HepG2 (cell line): Measurements from ENCODE around the gene ANO4.

Experiments
- CTCF ChIP-seq: sonication (generic); formaldehyde crosslinking; IDR thresholded peaks from 2 replicates; pipeline ENCODE4 v1.5.0; 2020; ENCODE audit warnings: mild to moderate bottlenecking, missing genetic modification reagents, moderate library complexity
- ESRRA ChIP-seq: sonication (generic); formaldehyde crosslinking; IDR thresholded peaks from 2 replicates; pipeline ENCODE4 v1.5.1; 2020; ENCODE audit warnings: mild to moderate bottlenecking, low read depth, missing genetic modification reagents
- HNF4G ChIP-seq, 2 experiments: sonication (generic) in 1 of 2; formaldehyde crosslinking in 1 of 2; IDR thresholded peaks; 2 replicates each; pipeline versions ENCODE4 v1.4.0 to v1.6.1; 2011 to 2020; ENCODE audit warnings: borderline replicate concordance in 2 of 2, low read depth in 2 of 2, mild to moderate bottlenecking in 2 of 2, low read length in 1 of 2, missing genetic modification reagents in 1 of 2, moderate library complexity in 1 of 2
- NFIC ChIP-seq: IDR thresholded peaks from 2 replicates; pipeline ENCODE4 v1.6.1; 2012; ENCODE audit warnings: mild to moderate bottlenecking, low read length, inconsistent platforms
- RXRA ChIP-seq: sonication (generic); formaldehyde crosslinking; IDR thresholded peaks from 2 replicates; pipeline ENCODE4 v1.5.1; 2020; ENCODE audit warnings: missing genetic modification reagents
- SNAI1 ChIP-seq: sonication (generic); formaldehyde crosslinking; IDR thresholded peaks from 2 replicates; pipeline ENCODE4 v1.5.0; 2020; ENCODE audit warnings: mild to moderate bottlenecking, missing genetic modification reagents, borderline replicate concordance
- TAF1 ChIP-seq: sonication (generic); formaldehyde crosslinking; IDR thresholded peaks from 2 replicates; pipeline ENCODE4 v1.4.0; 2020; ENCODE audit warnings: missing genetic modification reagents
- ZNF263 ChIP-seq: sonication (generic); formaldehyde crosslinking; IDR thresholded peaks from 2 replicates; pipeline ENCODE4 v1.4.0; 2020; ENCODE audit warnings: missing genetic modification reagents
- ZNF552 ChIP-seq: sonication (generic); formaldehyde crosslinking; IDR thresholded peaks from 2 replicates; pipeline ENCODE4 v1.9.0; 2022; ENCODE audit warnings: missing genetic modification reagents, mild to moderate bottlenecking, borderline replicate concordance
- TF ChIP-seq, protein P1 (sequence below), 2 experiments: sonication (generic) in 1 of 2; formaldehyde crosslinking in 1 of 2; IDR thresholded peaks; 2 replicates each; pipeline versions ENCODE4 v1.4.0 to v1.6.1; 2018 to 2020; ENCODE audit warnings: missing genetic modification reagents in 2 of 2, borderline replicate concordance in 1 of 2, low read depth in 1 of 2, mild to moderate bottlenecking in 1 of 2, missing biosample characterization in 1 of 2
- TF ChIP-seq, protein P2 (sequence below): sonication (generic); formaldehyde crosslinking; IDR thresholded peaks from 2 replicates; pipeline ENCODE4 v1.9.0; 2021; ENCODE audit warnings: missing genetic modification reagents, mild to moderate bottlenecking, borderline replicate concordance
- TF ChIP-seq, protein P3 (sequence below): sonication (generic); formaldehyde crosslinking; conservative IDR thresholded peaks from 2 replicates; pipeline ENCODE4 v1.5.0; 2020; ENCODE audit warnings: missing genetic modification reagents
- TF ChIP-seq, protein P4 (sequence below): sonication (generic); formaldehyde crosslinking; IDR thresholded peaks from 2 replicates; pipeline ENCODE4 v1.4.0; 2020; ENCODE audit warnings: missing genetic modification reagents

GRCh38 chr12:100974747-100975146, 180.2 kb downstream of the ANO4 start:
- no peak for TF ChIP-seq CTCF (CRISPR knock-in tag)
- TF ChIP-seq SNAI1 (CRISPR knock-in tag) = no peak
- TF ChIP-seq, protein P1, sequence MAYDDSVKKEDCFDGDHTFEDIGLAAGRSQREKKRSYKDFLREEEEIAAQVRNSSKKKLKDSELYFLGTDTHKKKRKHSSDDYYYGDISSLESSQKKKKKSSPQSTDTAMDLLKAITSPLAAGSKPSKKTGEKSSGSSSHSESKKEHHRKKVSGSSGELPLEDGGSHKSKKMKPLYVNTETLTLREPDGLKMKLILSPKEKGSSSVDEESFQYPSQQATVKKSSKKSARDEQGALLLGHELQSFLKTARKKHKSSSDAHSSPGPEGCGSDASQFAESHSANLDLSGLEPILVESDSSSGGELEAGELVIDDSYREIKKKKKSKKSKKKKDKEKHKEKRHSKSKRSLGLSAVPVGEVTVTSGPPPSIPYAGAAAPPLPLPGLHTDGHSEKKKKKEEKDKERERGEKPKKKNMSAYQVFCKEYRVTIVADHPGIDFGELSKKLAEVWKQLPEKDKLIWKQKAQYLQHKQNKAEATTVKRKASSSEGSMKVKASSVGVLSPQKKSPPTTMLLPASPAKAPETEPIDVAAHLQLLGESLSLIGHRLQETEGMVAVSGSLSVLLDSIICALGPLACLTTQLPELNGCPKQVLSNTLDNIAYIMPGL (CRISPR knock-in tag; IDR thresholded peaks at IDR 0.05; ENCODE audit: borderline replicate concordance in 1 of 2, low read depth in 1 of 2) = no peak
- no peak for TF ChIP-seq NFIC
- no peak for TF ChIP-seq ZNF552 (CRISPR knock-in tag)
- TF ChIP-seq ESRRA (CRISPR knock-in tag) = no peak
- TF ChIP-seq, protein P2, sequence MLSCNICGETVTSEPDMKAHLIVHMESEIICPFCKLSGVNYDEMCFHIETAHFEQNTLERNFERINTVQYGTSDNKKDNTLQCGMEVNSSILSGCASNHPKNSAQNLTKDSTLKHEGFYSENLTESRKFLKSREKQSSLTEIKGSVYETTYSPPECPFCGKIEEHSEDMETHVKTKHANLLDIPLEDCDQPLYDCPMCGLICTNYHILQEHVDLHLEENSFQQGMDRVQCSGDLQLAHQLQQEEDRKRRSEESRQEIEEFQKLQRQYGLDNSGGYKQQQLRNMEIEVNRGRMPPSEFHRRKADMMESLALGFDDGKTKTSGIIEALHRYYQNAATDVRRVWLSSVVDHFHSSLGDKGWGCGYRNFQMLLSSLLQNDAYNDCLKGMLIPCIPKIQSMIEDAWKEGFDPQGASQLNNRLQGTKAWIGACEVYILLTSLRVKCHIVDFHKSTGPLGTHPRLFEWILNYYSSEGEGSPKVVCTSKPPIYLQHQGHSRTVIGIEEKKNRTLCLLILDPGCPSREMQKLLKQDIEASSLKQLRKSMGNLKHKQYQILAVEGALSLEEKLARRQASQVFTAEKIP (CRISPR knock-in tag) = no peak
- TF ChIP-seq HNF4G (IDR thresholded peaks at IDR 0.05; ENCODE audit: borderline replicate concordance, low read depth, low read length) = no peak
- no peak for TF ChIP-seq HNF4G (CRISPR knock-in tag; IDR thresholded peaks at IDR 0.05; ENCODE audit: borderline replicate concordance, low read depth)
- no peak for TF ChIP-seq RXRA (CRISPR knock-in tag)
- TF ChIP-seq, protein P3, sequence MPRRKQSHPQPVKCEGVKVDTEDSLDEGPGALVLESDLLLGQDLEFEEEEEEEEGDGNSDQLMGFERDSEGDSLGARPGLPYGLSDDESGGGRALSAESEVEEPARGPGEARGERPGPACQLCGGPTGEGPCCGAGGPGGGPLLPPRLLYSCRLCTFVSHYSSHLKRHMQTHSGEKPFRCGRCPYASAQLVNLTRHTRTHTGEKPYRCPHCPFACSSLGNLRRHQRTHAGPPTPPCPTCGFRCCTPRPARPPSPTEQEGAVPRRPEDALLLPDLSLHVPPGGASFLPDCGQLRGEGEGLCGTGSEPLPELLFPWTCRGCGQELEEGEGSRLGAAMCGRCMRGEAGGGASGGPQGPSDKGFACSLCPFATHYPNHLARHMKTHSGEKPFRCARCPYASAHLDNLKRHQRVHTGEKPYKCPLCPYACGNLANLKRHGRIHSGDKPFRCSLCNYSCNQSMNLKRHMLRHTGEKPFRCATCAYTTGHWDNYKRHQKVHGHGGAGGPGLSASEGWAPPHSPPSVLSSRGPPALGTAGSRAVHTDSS (CRISPR knock-in tag) = no peak
- no peak for TF ChIP-seq ZNF263 (CRISPR knock-in tag)
- TF ChIP-seq, protein P4, sequence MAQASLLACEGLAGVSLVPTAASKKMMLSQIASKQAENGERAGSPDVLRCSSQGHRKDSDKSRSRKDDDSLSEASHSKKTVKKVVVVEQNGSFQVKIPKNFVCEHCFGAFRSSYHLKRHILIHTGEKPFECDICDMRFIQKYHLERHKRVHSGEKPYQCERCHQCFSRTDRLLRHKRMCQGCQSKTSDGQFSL (CRISPR knock-in tag) = no peak
- TF ChIP-seq TAF1 (CRISPR knock-in tag) = no peak
